ENCODE results near the gene GSTA3. TPM values are rescaled to one million over a fixed set of nuclear protein-coding genes. Genes with fewer than 3 reads are reported as not detected.
"Not testable (repeated sequence)": the region's sequence is repeated elsewhere in the genome, so short reads cannot be mapped to it uniquely, and the experiment has no call there.

The GSTA3 gene
- total and polyA plus RNA-seq, 2 experiments from 2014 or later: not detected

DNA sequence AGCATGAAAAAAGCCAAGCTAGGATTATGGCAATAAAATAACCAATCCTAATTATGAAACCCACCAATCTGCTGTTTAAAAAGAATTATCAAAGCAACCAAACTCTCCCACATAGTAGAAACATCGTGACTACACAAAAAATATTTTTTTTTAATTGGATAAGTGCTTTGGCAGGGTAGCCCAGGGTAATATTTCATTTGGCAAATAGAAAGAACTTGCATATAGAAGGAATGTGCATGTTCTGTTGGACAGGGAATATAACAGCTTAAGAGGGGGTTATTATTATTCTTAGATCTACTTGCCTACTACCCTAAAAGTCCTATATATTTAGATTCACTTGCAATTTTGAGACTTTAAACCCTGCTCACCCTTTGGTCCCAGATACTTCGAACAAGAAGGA, 972 bp downstream of the GSTA3 start:
- DNase-seq (ENCODE audit: low spot score): no peak

DNA sequence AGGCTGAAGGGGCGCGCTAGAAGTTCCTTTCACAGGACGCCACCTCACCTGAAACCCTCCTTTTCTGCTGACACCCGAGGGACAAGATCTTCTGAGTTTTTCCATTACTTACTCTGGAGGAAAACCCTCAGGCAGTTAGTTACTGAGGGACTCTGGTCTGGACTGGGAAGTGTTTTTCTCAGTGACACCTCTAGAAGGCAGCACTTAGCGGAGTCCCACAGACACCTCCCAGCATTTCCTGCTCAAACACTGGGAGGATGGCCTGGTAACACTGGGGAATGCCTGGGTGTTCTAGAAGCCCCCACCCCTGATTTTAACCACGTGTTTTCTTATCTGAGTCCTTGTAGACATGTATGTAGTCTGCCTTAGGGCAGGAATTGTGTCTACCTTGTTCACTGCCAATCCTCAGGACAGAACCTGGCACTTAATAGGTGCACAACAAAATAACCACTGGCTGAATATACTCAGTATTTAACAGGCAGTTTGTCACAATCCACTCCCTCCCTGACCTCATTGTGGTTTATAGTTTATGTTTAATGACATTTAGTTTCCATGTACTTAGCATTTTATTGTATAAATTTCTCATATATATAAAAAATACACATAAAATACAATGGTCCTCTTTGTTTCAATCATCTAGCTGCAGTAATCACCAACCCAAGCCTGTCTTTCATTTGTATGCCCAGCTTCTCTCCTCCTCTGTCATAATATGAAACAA, 4.8 kb downstream of the GSTA3 start:
- H3K9me2 ChIP-seq (replicated peaks; ENCODE audit: insufficient read depth): no peaks in the 10 kb centered on the region
- no peaks in the 10 kb centered on the region for H3K9me3 ChIP-seq (ENCODE audit: low read depth)
- TF ChIP-seq EZH2phosphoT487 (IDR thresholded peaks at IDR 0.05; ENCODE audit: low read depth, severe bottlenecking, unreplicated experiment): no peak
- TF ChIP-seq CTCF (IDR thresholded peaks at IDR 0.05; ENCODE audit: poor library complexity): no peak
- no peak for TF ChIP-seq EZH2 (IDR thresholded peaks at IDR 0.05; ENCODE audit: borderline replicate concordance)
- H3K4me1 ChIP-seq (ENCODE audit: insufficient read depth): no peaks in the 10 kb centered on the region
- no peaks in the 10 kb centered on the region for H3K36me3 ChIP-seq (replicated peaks; ENCODE audit: insufficient read depth, low read depth)
- no peak for DNase-seq (ENCODE audit: low spot score)
- H3K4me2 ChIP-seq: no peak overlapping the region
- no peaks in the 10 kb centered on the region for H4K20me1 ChIP-seq (ENCODE audit: insufficient read depth, poor library complexity, severe bottlenecking)
- no peaks in the 10 kb centered on the region for H3K27me3 ChIP-seq
- H3K4me3 ChIP-seq: no peak overlapping the region
- H3K27ac ChIP-seq: no peak overlapping the region
- no peak overlapping the region for H2AFZ ChIP-seq
- no peaks in the 10 kb centered on the region for H3K79me2 ChIP-seq
- 70% methylated on average over 6 of the region's 6 CpGs for WGBS (ENCODE audit: low lambda C conversion rate, missing lambda C conversion rate)

More for the DNA sequence above, 972 bp downstream of the GSTA3 start:
- no peaks in the 10 kb centered on the region for H3K9me3 ChIP-seq (ENCODE audit: low read depth)
- H4K20me1 ChIP-seq (ENCODE audit: insufficient read depth, poor library complexity, severe bottlenecking): no peaks in the 10 kb centered on the region
- no peak overlapping the region for H3K4me2 ChIP-seq
- no peaks in the 10 kb centered on the region for H3K4me1 ChIP-seq (ENCODE audit: insufficient read depth)
- no peaks in the 10 kb centered on the region for H3K27me3 ChIP-seq
- 89% methylated on average over 2 of the region's 2 CpGs for WGBS (ENCODE audit: low lambda C conversion rate, missing lambda C conversion rate)
- no peaks in the 10 kb centered on the region for H3K79me2 ChIP-seq
- no peak overlapping the region for H3K4me3 ChIP-seq
- TF ChIP-seq CTCF (IDR thresholded peaks at IDR 0.05; ENCODE audit: poor library complexity) (no peak), EZH2phosphoT487 (IDR thresholded peaks at IDR 0.05; ENCODE audit: low read depth, severe bottlenecking, unreplicated experiment) (no peak), EZH2 (IDR thresholded peaks at IDR 0.05; ENCODE audit: borderline replicate concordance) (no peak)
- no peak overlapping the region for H2AFZ ChIP-seq
- H3K36me3 ChIP-seq (replicated peaks; ENCODE audit: insufficient read depth, low read depth): no peaks in the 10 kb centered on the region
- H3K9me2 ChIP-seq (replicated peaks; ENCODE audit: insufficient read depth): no peaks in the 10 kb centered on the region
- H3K27ac ChIP-seq: no peak overlapping the region

DNA sequence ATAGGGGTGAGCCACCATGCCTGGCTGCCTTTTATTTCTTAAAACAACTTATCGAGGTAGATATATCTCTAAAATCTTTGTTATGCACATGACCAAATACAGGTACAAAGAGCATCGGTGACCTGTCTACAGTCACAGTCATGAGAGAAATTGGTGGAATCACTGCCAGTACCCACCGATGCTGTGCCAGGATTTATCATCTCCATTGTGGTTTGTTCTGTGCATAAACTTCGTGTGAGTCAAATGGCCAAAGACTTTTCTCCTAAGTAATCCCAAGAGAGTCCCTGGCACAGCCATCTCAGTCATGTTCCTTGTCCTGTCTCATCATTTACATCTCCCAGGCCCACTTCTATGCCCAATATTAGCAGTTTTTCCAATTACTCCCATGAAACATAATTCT, 9.0 kb downstream of the GSTA3 start:
- Histone ChIP-seq H3K4me1 (ENCODE audit: insufficient read depth) (no peaks in the 10 kb centered on the region), H3K9me2 (replicated peaks; ENCODE audit: insufficient read depth) (no peaks in the 10 kb centered on the region), H3K36me3 (replicated peaks; ENCODE audit: insufficient read depth, low read depth) (no peaks in the 10 kb centered on the region), H3K27me3 (no peaks in the 10 kb centered on the region), H3K4me3 (no peak overlapping the region), H4K20me1 (ENCODE audit: insufficient read depth, poor library complexity, severe bottlenecking) (no peaks in the 10 kb centered on the region), H3K79me2 (no peaks in the 10 kb centered on the region), H3K9me3 (ENCODE audit: low read depth) (no peaks in the 10 kb centered on the region), H3K4me2 (no peak overlapping the region), H2AFZ (no peak overlapping the region), H3K27ac (no peak overlapping the region)
- TF ChIP-seq CTCF (IDR thresholded peaks at IDR 0.05; ENCODE audit: poor library complexity): no peak
- no peak for TF ChIP-seq EZH2 (IDR thresholded peaks at IDR 0.05; ENCODE audit: borderline replicate concordance)
- TF ChIP-seq EZH2phosphoT487 (IDR thresholded peaks at IDR 0.05; ENCODE audit: low read depth, severe bottlenecking, unreplicated experiment): no peak
- WGBS (ENCODE audit: low lambda C conversion rate, missing lambda C conversion rate): 95% methylated on average over 4 of the region's 4 CpGs
- DNase-seq (ENCODE audit: low spot score): no peak

DNA sequence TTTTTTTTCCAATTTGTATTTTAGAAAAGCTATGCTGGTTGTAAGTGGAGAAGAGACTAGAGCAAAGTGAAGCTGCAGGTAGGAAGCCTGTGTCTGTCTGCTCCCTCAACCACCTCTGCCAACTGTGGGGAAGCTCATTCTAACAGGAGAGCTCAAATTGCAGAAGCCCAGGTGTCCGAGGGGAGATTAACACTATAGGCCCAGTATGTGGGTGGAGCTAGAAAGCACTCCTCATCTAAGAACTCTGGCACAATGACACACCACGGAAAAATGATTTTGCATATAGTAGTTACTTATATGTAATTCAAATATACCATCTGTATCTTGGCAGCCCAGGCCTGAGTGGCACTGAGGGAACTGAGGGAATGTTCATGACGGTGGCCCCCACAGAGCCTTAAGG, 13.7 kb downstream of the GSTA3 start:
- 61% methylated on average over 3 of the region's 3 CpGs for WGBS (ENCODE audit: low lambda C conversion rate, missing lambda C conversion rate)
- not testable (repeated sequence) for H3K4me2 ChIP-seq; H3K9me3 ChIP-seq (ENCODE audit: low read depth); H3K27me3 ChIP-seq; H2AFZ ChIP-seq; H3K9me2 ChIP-seq (replicated peaks; ENCODE audit: insufficient read depth); H3K27ac ChIP-seq; H4K20me1 ChIP-seq (ENCODE audit: insufficient read depth, poor library complexity, severe bottlenecking); H3K4me1 ChIP-seq (ENCODE audit: insufficient read depth); H3K4me3 ChIP-seq; DNase-seq (ENCODE audit: low spot score); H3K79me2 ChIP-seq; H3K36me3 ChIP-seq (replicated peaks; ENCODE audit: insufficient read depth, low read depth)
